Measurements from ENCODE around the gene PFKFB3.

Gene PFKFB3

GRCh38 chr10:6171881-6172695 lies 30.6 kb upstream of the PFKFB3 start:
- TF ChIP-seq ZNF274 (IDR thresholded peaks at IDR 0.05; ENCODE audit: low read depth, low read length) = no peak

DNA sequence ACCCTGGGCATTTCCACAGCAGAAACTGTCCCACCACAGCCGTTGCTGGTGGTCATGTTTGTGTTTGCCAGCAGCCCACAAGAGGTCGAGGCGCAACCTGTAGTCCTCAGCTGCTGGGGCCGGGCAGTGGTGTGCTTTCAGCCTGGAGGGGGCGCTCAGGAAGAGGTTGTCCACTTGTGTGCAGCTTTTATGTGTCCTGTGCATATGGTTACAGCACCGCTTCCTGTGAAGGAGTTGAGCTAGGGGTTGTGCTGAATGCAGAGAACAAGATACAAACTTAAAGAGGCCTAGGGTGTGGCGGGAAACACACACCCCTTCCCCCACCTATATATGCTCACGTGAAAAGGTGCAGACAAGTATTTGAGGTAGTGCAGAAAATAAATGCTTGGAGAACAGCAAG lies 29.5 kb upstream of the PFKFB3 start:
- H3K4me3 ChIP-seq (ENCODE audit: low read length) = no peak overlapping the region
- no peak for TF ChIP-seq ZNF274 (IDR thresholded peaks at IDR 0.05; ENCODE audit: low read depth, low read length)

More at GRCh38 chr10:6171881-6172695, 30.6 kb upstream of the PFKFB3 start:
- no peak overlapping the region for H3K4me3 ChIP-seq (ENCODE audit: low read length)

DNA sequence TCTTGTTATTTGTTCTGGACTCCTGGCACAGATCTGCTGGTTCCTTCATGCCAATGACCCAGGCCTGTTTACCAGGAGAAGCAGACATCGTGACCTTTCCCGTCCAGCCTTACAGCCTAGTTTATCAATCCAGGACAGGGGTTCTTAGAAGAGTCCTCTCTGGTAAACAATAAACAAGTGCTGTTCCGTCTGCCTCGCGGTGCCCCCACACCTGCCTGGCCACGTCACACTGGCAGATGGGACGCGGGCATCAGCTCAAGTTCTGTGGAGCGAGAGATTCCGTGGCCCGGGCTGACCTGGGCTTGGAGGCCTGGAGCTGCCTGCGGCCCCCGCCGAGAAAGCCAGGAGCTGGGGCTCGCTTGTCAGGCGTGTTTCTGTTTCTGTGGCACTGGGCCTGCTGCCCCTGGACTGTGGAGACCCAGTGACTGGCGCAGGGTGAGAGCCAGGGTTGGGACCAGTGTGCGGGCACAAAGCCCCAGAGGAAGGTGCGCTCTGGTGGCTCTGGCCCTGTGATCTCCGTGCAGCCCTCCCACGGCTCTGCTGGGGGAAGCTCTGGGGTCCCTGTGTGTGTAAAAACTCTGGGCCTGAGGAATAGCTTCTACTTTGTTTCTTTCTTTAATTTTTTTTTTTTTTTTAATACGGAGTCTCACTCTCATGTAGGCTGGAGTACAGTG lies 28.4 kb upstream of the PFKFB3 start:
- H3K4me3 ChIP-seq (ENCODE audit: low read length) = no peak overlapping the region
- no peak for TF ChIP-seq ZNF274 (IDR thresholded peaks at IDR 0.05; ENCODE audit: low read depth, low read length)

DNA sequence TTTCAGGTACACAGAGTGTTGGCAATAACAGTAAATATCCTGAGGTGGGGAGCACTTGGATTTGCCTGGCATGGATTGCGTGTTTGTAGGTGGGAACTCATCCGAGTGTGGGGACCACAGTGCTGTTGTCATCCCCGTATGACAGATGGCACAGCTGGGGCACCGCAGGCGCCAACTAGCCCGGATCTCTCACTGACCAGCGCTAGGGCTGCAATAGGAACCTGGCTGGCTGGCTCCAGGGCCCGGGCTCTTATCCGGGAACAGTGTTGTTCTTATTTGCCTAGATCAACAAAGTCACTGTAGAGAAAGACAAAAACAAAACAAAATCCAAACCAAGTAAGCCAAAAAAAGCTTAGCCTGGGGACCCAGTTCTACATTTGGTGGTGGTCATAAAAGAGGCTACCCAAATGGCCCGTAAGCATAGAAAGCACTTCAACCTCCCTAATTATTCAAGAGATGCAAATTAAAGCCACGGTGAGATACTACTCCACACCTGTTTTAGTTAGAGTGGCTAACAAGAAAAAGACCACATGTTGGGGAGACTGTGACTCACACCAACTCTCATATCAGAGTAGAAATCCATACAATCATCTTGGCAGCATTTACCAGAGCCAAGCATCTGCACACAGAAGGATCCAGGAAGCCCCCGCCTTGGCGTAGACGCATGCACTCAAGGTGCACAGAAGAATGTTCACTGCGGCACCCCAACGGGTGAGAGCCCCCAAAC lies 27.2 kb upstream of the PFKFB3 start:
- TF ChIP-seq ZNF274 (IDR thresholded peaks at IDR 0.05; ENCODE audit: low read depth, low read length) = no peak
- H3K4me3 ChIP-seq (ENCODE audit: low read length) = no peak overlapping the region

GRCh38 chr10:6176691-6177231 lies 26.0 kb upstream of the PFKFB3 start:
- H3K4me3 ChIP-seq (ENCODE audit: low read length) = no peak overlapping the region
- TF ChIP-seq ZNF274 (IDR thresholded peaks at IDR 0.05; ENCODE audit: low read depth, low read length) = no peak

GRCh38 chr10:6177880-6178281 lies 24.9 kb upstream of the PFKFB3 start:
- TF ChIP-seq ZNF274 (IDR thresholded peaks at IDR 0.05; ENCODE audit: low read depth, low read length) = no peak

GRCh38 chr10:6178581-6178980 lies 24.2 kb upstream of the PFKFB3 start:
- TF ChIP-seq ZNF274 (IDR thresholded peaks at IDR 0.05; ENCODE audit: low read depth, low read length) = no peak
- H3K4me3 ChIP-seq (ENCODE audit: low read length) = no peak overlapping the region

More at GRCh38 chr10:6177880-6178281, 24.9 kb upstream of the PFKFB3 start:
- no peak overlapping the region for H3K4me3 ChIP-seq (ENCODE audit: low read length)

DNA sequence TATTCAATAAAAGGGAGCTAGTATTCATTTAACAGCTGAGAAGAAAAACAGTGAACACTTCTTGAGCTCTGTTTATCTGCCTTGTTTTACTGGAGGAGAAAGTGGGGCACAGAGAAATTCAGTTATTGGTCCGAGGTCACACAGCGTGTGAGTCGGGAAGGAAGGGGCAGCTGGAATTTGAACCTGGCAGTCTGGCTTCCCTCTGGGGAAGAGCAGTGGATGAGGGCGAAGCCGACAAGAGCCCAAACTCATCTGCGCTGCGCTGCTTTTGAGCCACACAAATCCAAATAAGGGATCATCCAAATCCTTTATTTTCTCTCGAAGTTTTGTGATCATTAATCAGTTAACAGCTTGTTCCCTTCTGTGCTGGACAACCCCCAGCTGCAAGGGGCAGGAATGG lies 23.7 kb upstream of the PFKFB3 start:
- TF ChIP-seq ZNF274 (IDR thresholded peaks at IDR 0.05; ENCODE audit: low read depth, low read length) = no peak
- H3K4me3 ChIP-seq (ENCODE audit: low read length) = no peak overlapping the region

- no peak for TF ChIP-seq ZNF274 (IDR thresholded peaks at IDR 0.05; ENCODE audit: low read depth, low read length)
- no peak overlapping the region for H3K4me3 ChIP-seq (ENCODE audit: low read length)
These were observed 22.1 kb upstream of the PFKFB3 start for GRCh38 chr10:6180480-6181110.

GRCh38 chr10:6181249-6181648 lies 21.5 kb upstream of the PFKFB3 start:
- H3K4me3 ChIP-seq (ENCODE audit: low read length) = no peak overlapping the region

GRCh38 chr10:6182454-6183098 lies 20.2 kb upstream of the PFKFB3 start:
- no peak for TF ChIP-seq ZNF274 (IDR thresholded peaks at IDR 0.05; ENCODE audit: low read depth, low read length)
- H3K4me3 ChIP-seq (ENCODE audit: low read length) = no peak overlapping the region

More at GRCh38 chr10:6181249-6181648, 21.5 kb upstream of the PFKFB3 start:
- TF ChIP-seq ZNF274 (IDR thresholded peaks at IDR 0.05; ENCODE audit: low read depth, low read length) = no peak

GRCh38 chr10:6185039-6185716 lies 17.6 kb upstream of the PFKFB3 start:
- H3K4me3 ChIP-seq (ENCODE audit: low read length) = no peak overlapping the region
- TF ChIP-seq ZNF274 (IDR thresholded peaks at IDR 0.05; ENCODE audit: low read depth, low read length) = no peak

DNA sequence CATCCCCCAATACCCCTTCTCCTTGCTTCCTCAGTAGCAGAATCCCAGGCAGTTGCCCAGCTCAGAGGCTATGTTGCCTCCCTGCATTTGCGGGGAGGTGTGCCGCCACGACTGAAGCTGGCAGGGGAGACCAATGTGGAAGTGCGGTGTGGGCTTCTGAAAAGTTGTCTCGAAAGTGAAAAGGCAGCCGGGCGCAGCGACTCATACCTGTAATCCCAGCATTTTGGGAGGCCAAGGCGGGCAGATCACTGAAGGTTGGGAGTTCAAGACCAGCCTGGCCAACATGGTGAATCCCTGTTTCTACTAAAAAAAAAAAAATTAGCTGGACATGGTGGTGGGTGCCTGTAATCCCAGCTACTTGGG lies 15.9 kb upstream of the PFKFB3 start:
- TF ChIP-seq ZNF274 (IDR thresholded peaks at IDR 0.05; ENCODE audit: low read depth, low read length) = no peak
- H3K4me3 ChIP-seq (ENCODE audit: low read length) = no peak overlapping the region
